Karpas-422 (cell line): ENCODE measurements around the gene TBC1D7. TPM values are rescaled to one million over a fixed set of nuclear protein-coding genes. Genes with fewer than 3 reads are reported as not detected.
A peak's percentile ranks its signal among the peaks of the same experiment; 100 is the strongest.

Experiments used
- DNase-seq: peaks from one replicate; pipeline ENCODE4 v3.0.0-alpha.2; 2015
- H2AFZ ChIP-seq: fragments of 200-600 bp; sonication (generic); 2 replicates; pipeline ENCODE4 v1.6.1; 2014; ENCODE audit warnings: antibody characterized with exemption, low read length, mixed read lengths
- H3K27ac ChIP-seq: fragments of 200-600 bp; sonication (generic); 2 replicates; pipeline ENCODE4 v1.5.1; 2014; ENCODE audit warnings: mild to moderate bottlenecking, low read length, moderate library complexity
- H3K27me3 ChIP-seq: fragments of 200-600 bp; sonication (generic); 2 replicates; pipeline ENCODE4 v1.6.1; 2014; ENCODE audit warnings: low read length, mixed read lengths
- H3K36me3 ChIP-seq: fragments of 200-600 bp; sonication (generic); 2 replicates; pipeline ENCODE4 v1.6.1; 2014; ENCODE audit warnings: low read length, mixed read lengths; ENCODE audit not compliant: insufficient read depth
- H3K4me1 ChIP-seq: fragments of 200-600 bp; sonication (generic); 2 replicates; pipeline ENCODE4 v1.6.1; 2014; ENCODE audit warnings: mild to moderate bottlenecking, low read length, mixed read lengths
- H3K4me2 ChIP-seq: fragments of 200-600 bp; sonication (generic); 2 replicates; pipeline ENCODE4 v1.6.1; 2014; ENCODE audit warnings: low read length, low read depth, mild to moderate bottlenecking; ENCODE audit not compliant: poor library complexity, severe bottlenecking
- H3K4me3 ChIP-seq: fragments of 200-600 bp; sonication (generic); 2 replicates; pipeline ENCODE4 v1.5.1; 2014; ENCODE audit warnings: mild to moderate bottlenecking, antibody characterized with exemption, low read length, mixed read lengths
- H3K79me2 ChIP-seq: fragments of 200-600 bp; sonication (generic); 2 replicates; pipeline ENCODE4 v1.6.1; 2014; ENCODE audit warnings: mild to moderate bottlenecking, low read length, mixed read lengths
- H3K9ac ChIP-seq: fragments of 200-600 bp; sonication (generic); 2 replicates; pipeline ENCODE4 v1.6.0; 2014; ENCODE audit warnings: low read length
- H3K9me2 ChIP-seq: fragments of 200-600 bp; sonication (generic), shearing (Covaris generic); replicated peaks from 2 replicates; pipeline ENCODE4 v1.6.0; 2014; ENCODE audit warnings: mild to moderate bottlenecking, low read length, moderate library complexity; ENCODE audit not compliant: insufficient read depth
- H3K9me3 ChIP-seq: fragments of 300-700, 200-600 bp; sonication (generic); 2 replicates; pipeline ENCODE4 v1.6.1; 2014; ENCODE audit warnings: low read length, mixed read lengths
- H4K20me1 ChIP-seq: fragments of 200-600 bp; sonication (generic); 2 replicates; pipeline ENCODE4 v1.6.1; 2014; ENCODE audit warnings: mild to moderate bottlenecking, antibody characterized with exemption, low read length, low read depth; ENCODE audit not compliant: insufficient read depth
- total RNA-seq: library from RNA; depleted of rRNA; stranded (reverse); fragments of >200 nt; shearing (Covaris generic); gene quantifications from 2 replicates; pipeline ENCODE4 v1.2.3, GENCODE V29; 2014; ENCODE audit warnings: low replicate concordance

TBC1D7 gene
- total RNA-seq, 1 experiment from 2014 or later, result 28.6 TPM

DNA sequence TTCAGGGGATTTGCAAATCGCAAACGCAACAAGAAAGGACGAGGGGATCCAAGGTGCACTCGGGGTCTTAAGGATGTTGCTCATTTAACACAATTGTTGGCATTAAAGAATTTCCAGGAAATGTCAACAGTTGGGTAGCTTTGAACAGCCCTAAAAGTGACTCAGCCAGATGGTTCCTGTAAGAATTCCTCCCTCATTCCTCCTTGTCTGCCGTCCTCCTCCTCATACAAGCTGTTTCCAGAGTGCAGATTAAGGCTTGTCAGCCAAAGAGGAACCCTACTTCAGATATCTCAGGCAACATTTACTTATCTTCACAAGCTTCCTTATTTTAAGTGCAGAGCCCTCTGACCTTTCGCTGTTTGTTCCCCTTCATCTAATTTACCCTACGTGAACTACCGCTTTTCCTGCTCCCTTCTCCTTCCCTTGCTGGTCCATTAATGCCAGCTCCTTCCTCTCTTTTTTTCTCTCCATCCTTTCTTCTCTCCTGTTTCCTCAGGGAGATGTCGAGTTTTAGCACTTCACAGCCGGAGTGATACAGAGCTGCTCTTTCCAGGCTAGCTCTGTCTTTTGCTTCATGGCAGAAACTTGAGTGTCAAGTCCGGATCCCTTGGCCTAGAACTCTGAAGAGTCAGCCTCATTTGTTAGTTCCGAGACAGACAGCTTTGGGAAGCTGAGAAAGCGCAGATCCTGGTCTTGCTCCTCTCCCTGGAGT is 26.1 kb upstream of the TBC1D7 start:
- Histone ChIP-seq H3K36me3 (no peaks in the 10 kb centered on the region), H3K9me3 (no peaks in the 10 kb centered on the region), H3K4me3 (peak overlapping the region; percentile 63; the same call in 1 of the 2 replicates), H3K9ac (peak overlapping the region; percentile 66), H3K9me2 (no peaks in the 10 kb centered on the region), H3K79me2 (no peaks in the 10 kb centered on the region), H3K4me2 (peak overlapping the region; percentile 85), H3K27ac (peak overlapping the region; percentile 98), H3K27me3 (no peaks in the 10 kb centered on the region), H4K20me1 (no peaks in the 10 kb centered on the region), H2AFZ (no peak overlapping the region), H3K4me1 (peaks cover 65% of the 10 kb centered on the region)
- peak; percentile 69 for DNase-seq

- no peak overlapping the region for H2AFZ ChIP-seq
- H4K20me1 ChIP-seq, result no peaks in the 10 kb centered on the region
- H3K9ac ChIP-seq, result no peak overlapping the region
- no peak overlapping the region for H3K4me3 ChIP-seq
- no peak for DNase-seq
- no peak overlapping the region for H3K4me2 ChIP-seq
- H3K27me3 ChIP-seq, result no peaks in the 10 kb centered on the region
- no peak overlapping the region for H3K27ac ChIP-seq
- H3K9me2 ChIP-seq, result no peaks in the 10 kb centered on the region
- peaks cover 41% of the 10 kb centered on the region for H3K4me1 ChIP-seq
- H3K36me3 ChIP-seq, result no peaks in the 10 kb centered on the region
- H3K79me2 ChIP-seq, result no peaks in the 10 kb centered on the region
- H3K9me3 ChIP-seq, result no peaks in the 10 kb centered on the region
Measured at GRCh38 chr6:13352165-13352564, 23.8 kb upstream of the TBC1D7 start.

DNA sequence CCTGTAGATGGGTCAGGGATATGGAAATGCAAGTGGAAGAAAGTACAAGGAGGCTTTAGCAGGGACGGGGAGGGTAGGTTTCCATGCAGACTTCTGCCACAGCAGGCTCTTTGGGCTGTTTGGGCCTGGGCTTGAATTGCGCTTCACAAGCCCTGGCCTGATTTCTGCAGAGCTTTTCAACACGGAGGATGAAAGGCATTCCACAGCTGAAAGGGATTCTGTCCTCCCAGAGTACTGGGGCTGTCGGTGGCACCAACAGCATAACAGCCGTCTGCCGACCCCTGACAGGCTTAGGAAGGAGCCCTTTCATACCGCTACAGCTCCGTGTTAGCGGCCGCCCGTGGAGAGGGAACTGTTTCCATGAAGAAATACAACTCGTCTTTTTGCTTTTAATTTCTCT is 22.9 kb upstream of the TBC1D7 start:
- DNase-seq, result no peak
- no peaks in the 10 kb centered on the region for H3K27me3 ChIP-seq
- peaks cover 33% of the 10 kb centered on the region for H3K4me1 ChIP-seq
- no peaks in the 10 kb centered on the region for H3K79me2 ChIP-seq
- no peaks in the 10 kb centered on the region for H3K9me2 ChIP-seq
- no peak overlapping the region for H3K9ac ChIP-seq
- H2AFZ ChIP-seq, result no peak overlapping the region
- H3K36me3 ChIP-seq, result no peaks in the 10 kb centered on the region
- H3K4me2 ChIP-seq, result no peak overlapping the region
- H3K4me3 ChIP-seq, result no peak overlapping the region
- H4K20me1 ChIP-seq, result no peaks in the 10 kb centered on the region
- H3K9me3 ChIP-seq, result no peaks in the 10 kb centered on the region
- H3K27ac ChIP-seq, result no peak overlapping the region

- Histone ChIP-seq H3K4me3 (no peak overlapping the region), H3K27me3 (no peaks in the 10 kb centered on the region), H4K20me1 (no peaks in the 10 kb centered on the region), H3K27ac (no peak overlapping the region), H3K4me1 (peaks cover 19% of the 10 kb centered on the region), H3K79me2 (no peaks in the 10 kb centered on the region), H3K9ac (no peak overlapping the region), H3K9me3 (no peaks in the 10 kb centered on the region), H3K4me2 (no peak overlapping the region), H2AFZ (no peak overlapping the region), H3K9me2 (no peaks in the 10 kb centered on the region), H3K36me3 (no peaks in the 10 kb centered on the region)
- no peak for DNase-seq
Measured at GRCh38 chr6:13349811-13350506, 21.6 kb upstream of the TBC1D7 start.

DNA sequence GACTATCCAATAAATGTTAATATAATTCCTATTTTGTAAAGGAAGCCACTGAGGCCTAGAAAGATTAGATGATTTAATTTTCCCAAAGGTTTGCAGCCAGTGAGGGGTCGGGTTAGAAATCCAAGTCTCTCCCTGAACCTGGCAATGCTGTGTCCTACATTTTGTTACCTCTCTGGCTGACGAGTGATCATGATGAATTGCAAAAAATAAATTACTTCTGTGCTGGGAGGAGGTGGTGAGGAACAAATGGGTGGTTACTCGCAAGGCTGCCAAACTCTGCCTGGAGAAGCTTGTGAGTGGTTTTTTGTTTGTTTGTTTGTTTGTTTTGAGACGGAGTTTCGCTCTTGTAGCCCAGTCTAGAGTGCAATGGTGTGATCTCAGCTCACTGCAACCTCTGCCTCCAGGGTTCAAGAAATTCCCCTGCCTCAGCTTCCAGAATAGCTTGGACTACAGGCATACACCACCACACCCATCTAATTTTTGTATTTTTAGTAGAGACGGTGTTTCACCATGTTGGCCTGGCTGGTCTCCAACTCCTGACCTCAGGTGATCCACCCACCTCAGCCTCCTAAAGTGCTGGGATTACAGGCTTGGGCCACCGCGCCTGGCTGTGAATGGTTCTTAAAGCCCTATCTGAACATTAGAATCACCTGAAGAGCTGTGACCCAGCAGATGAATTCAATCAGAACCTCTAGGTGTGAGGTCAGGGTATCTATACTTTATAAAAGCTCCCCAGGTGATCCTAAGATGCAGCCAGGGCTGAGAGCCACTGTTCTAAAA is 20.2 kb upstream of the TBC1D7 start:
- no peak overlapping the region for H3K27ac ChIP-seq
- no peaks in the 10 kb centered on the region for H3K79me2 ChIP-seq
- peaks cover 5% of the 10 kb centered on the region for H3K4me1 ChIP-seq
- DNase-seq, result no peak
- H3K36me3 ChIP-seq, result no peaks in the 10 kb centered on the region
- no peaks in the 10 kb centered on the region for H4K20me1 ChIP-seq
- H2AFZ ChIP-seq, result no peak overlapping the region
- no peaks in the 10 kb centered on the region for H3K9me3 ChIP-seq
- H3K4me3 ChIP-seq, result no peak overlapping the region
- H3K9ac ChIP-seq, result no peak overlapping the region
- H3K27me3 ChIP-seq, result no peaks in the 10 kb centered on the region
- H3K4me2 ChIP-seq, result no peak overlapping the region
- no peaks in the 10 kb centered on the region for H3K9me2 ChIP-seq

GRCh38 chr6:13346245-13346644 is 17.9 kb upstream of the TBC1D7 start:
- no peak overlapping the region for H3K4me2 ChIP-seq
- H3K36me3 ChIP-seq, result no peaks in the 10 kb centered on the region
- no peak overlapping the region for H3K4me3 ChIP-seq
- H3K9ac ChIP-seq, result no peak overlapping the region
- DNase-seq, result no peak
- H3K27me3 ChIP-seq, result no peaks in the 10 kb centered on the region
- H4K20me1 ChIP-seq, result no peaks in the 10 kb centered on the region
- H3K9me3 ChIP-seq, result no peaks in the 10 kb centered on the region
- H3K4me1 ChIP-seq, result peaks cover 6% of the 10 kb centered on the region
- H3K9me2 ChIP-seq, result no peaks in the 10 kb centered on the region
- no peak overlapping the region for H3K27ac ChIP-seq
- H3K79me2 ChIP-seq, result no peaks in the 10 kb centered on the region
- no peak overlapping the region for H2AFZ ChIP-seq

DNA sequence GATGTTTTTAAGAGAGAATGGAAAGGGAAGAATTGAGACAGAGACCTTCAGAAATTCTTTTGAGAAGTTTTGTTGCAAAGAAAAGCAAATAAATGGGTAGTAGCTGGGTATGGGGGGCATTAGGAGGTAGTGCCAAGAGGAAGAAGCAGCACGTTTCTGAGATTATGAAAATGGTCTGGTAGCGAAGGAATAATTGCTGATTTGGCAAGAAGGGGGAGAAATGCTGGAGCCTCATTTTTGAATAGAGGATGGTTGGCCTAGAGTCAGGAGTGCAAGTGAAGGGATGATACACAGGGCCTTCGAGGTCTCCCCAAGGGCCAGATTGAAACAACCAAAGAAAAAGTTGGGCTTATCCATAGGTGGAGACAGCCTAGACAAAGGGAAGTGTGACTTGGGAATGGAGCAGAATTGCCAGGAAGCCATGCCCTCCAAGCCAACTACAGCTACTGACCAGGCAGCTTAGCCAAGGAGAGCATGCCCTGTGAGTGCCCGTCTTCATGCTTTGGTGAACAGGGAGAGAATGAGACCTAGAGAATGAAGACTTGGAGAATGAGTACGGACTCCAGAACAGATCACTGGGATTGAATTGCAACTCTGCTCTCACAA is 14.2 kb upstream of the TBC1D7 start:
- H3K4me1 ChIP-seq, result peaks cover 26% of the 10 kb centered on the region
- no peak overlapping the region for H2AFZ ChIP-seq
- no peak overlapping the region for H3K27ac ChIP-seq
- no peaks in the 10 kb centered on the region for H3K36me3 ChIP-seq
- DNase-seq, result no peak
- H3K9me2 ChIP-seq, result no peaks in the 10 kb centered on the region
- H3K79me2 ChIP-seq, result no peaks in the 10 kb centered on the region
- H4K20me1 ChIP-seq, result no peaks in the 10 kb centered on the region
- no peak overlapping the region for H3K4me2 ChIP-seq
- H3K9me3 ChIP-seq, result no peaks in the 10 kb centered on the region
- H3K27me3 ChIP-seq, result no peaks in the 10 kb centered on the region
- no peak overlapping the region for H3K9ac ChIP-seq
- no peak overlapping the region for H3K4me3 ChIP-seq
